Esophagus muscularis mucosa (tissue), 4 donors: Measurements from ENCODE around the gene NR3C2. TPM values are rescaled to one million over a fixed set of nuclear protein-coding genes. Genes with fewer than 3 reads are reported as not detected.

Experiments used
- DNase-seq: peaks from one replicate; pipeline ENCODE4 v3.0.0-alpha.2; 2017; ENCODE audit errors: extremely low spot score
- H3K27ac ChIP-seq, 4 donors: fragments of 200-600 bp; sonication (generic); replicated peaks in 1 of 4; 1 replicate in 3 of 4; 2 replicates in 1 of 4; pipeline ENCODE4 v1.5.1; 2016 to 2019; ENCODE audit warnings: mild to moderate bottlenecking in 1 of 4
- H3K27me3 ChIP-seq, 4 donors: fragments of 200-600 bp; sonication (generic); one replicate each; pipeline versions ENCODE4 v1.5.1 to v1.6.0; 2016 to 2019
- H3K36me3 ChIP-seq, 4 donors: fragments of 200-600 bp; sonication (generic); one replicate each; pipeline ENCODE4 v1.5.1; 2016 to 2019
- H3K4me1 ChIP-seq, 4 donors: fragments of 200-600 bp; sonication (generic); one replicate each; pipeline ENCODE4 v1.5.1; 2016 to 2019
- H3K4me3 ChIP-seq, 4 donors: fragments of 200-600 bp; sonication (generic); 1 replicate in 2 of 4; 2 replicates in 2 of 4; pipeline ENCODE4 v1.5.1; 2016 to 2019; ENCODE audit warnings: mild to moderate bottlenecking in 4 of 4, moderate library complexity in 1 of 4
- H3K9me3 ChIP-seq, 4 donors: fragments of 200-600 bp; sonication (generic); 1 replicate in 3 of 4; 2 replicates in 1 of 4; pipeline ENCODE4 v1.5.1; 2016 to 2019
- EP300 ChIP-seq: sonication (generic); formaldehyde crosslinking; IDR thresholded peaks from one replicate; pipeline ENCODE4 v1.6.1; 2017; ENCODE audit warnings: antibody characterized with exemption
- POLR2A ChIP-seq: fragments of 450-650 bp; IDR thresholded peaks from one replicate; pipeline ENCODE4 v1.6.1; 2017; ENCODE audit warnings: antibody characterized with exemption, moderate library complexity, mild to moderate bottlenecking, low read depth
- POLR2AphosphoS5 ChIP-seq, 2 donors: sonication (generic); formaldehyde crosslinking; IDR thresholded peaks; one replicate each; pipeline ENCODE4 v1.6.1; 2017; ENCODE audit warnings: antibody characterized with exemption in 2 of 2
- WGBS: methylation state at CpG from one replicate; pipeline ENCODE4 v1.1.5; 2018; 5-methylcytosine and 5-hydroxymethylcytosine counted together
- intact Hi-C: fragments of 100-400 bp; cut with DNase I; formaldehyde crosslinking; loops from one replicate; pipeline ENCODE4 v1.15.1; 2023
- total RNA-seq, 4 donors: library from RNA; depleted of rRNA; stranded (reverse); fragments of >200 nt; gene quantifications; one replicate each; pipeline versions ENCODE4 v1.1.0 to v1.2.1, GENCODE V29; 2016
- TF ChIP-seq, protein P1 (sequence below), 3 experiments: fragments of 200-600 bp in 2 of 3; fragments of 450-650 bp in 1 of 3; sonication (generic) in 2 of 3; IDR thresholded peaks; one replicate each; pipeline ENCODE4 v1.5.1; 2017 to 2019; ENCODE audit warnings: antibody characterized with exemption in 3 of 3, mild to moderate bottlenecking in 2 of 3, moderate library complexity in 1 of 3

The NR3C2 gene
- total RNA-seq, 4 donors from 2014 or later = 10.0 to 14.6 (median 12.1) TPM

DNA sequence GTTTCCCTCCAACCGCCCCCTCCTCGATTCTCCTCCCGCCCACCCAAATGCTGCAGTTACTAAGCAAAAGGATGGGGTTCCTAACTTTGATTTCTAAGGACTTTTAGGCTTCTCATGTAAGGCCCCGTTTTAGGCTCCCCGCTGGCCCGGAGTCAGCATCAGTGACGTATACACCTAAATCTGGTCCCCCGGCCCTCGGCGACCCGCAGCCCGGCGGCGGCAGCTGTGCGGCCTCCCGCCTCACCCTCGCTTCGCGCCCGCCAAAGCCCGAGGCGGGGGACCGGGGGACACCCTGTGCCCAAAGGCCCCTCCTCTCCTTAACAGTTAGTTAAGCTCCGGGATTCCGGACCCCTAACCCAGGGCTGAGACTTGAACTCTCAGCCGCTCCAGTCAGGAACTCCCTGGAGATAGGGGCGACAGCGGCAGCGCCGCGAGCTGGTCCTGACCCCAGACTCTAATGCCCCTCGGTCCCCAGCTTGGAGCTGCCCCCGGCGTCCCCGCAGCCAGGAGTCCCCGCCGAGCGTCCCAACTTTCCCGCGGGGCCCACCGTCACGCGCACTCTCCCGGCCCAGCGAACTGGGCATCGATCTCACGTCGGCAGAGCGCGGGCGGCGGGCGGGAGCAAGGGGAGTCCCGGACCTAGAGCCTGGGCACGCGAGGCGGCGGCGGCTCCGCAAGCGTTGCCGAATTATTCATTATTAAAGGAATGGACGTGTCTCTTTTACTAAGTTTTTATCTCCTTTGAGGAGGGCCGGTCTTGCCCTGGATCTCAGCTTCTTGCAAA is 1.5 kb upstream of the NR3C2 start:
- no peak for TF ChIP-seq EP300
- TF ChIP-seq POLR2AphosphoS5 (IDR thresholded peaks at IDR 0.05) = no peak
- no peak for TF ChIP-seq POLR2A
- TF ChIP-seq, protein P1, sequence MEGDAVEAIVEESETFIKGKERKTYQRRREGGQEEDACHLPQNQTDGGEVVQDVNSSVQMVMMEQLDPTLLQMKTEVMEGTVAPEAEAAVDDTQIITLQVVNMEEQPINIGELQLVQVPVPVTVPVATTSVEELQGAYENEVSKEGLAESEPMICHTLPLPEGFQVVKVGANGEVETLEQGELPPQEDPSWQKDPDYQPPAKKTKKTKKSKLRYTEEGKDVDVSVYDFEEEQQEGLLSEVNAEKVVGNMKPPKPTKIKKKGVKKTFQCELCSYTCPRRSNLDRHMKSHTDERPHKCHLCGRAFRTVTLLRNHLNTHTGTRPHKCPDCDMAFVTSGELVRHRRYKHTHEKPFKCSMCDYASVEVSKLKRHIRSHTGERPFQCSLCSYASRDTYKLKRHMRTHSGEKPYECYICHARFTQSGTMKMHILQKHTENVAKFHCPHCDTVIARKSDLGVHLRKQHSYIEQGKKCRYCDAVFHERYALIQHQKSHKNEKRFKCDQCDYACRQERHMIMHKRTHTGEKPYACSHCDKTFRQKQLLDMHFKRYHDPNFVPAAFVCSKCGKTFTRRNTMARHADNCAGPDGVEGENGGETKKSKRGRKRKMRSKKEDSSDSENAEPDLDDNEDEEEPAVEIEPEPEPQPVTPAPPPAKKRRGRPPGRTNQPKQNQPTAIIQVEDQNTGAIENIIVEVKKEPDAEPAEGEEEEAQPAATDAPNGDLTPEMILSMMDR (IDR thresholded peaks at IDR 0.05) = no peak
- Histone ChIP-seq H3K27me3 (no peaks in the 10 kb centered on the region), H3K27ac (peak overlapping the region; percentile 91 to 96 (median 94)), H3K4me1 (peaks cover 18 to 47% (median 40%) of the 10 kb centered on the region in 4 donors), H3K9me3 (no peaks in the 10 kb centered on the region), H3K36me3 (no peaks in the 10 kb centered on the region), H3K4me3 (peak overlapping the region; percentile 74 to 95 (median 88))
- intact Hi-C loops = loop anchor here (10.0 kb wide), 2 partner anchors 159 to 349 kb away; no protein-coding TSS in a partner anchor
- under 1% methylated on average over 28 of the region's 64 CpGs for WGBS
- no peak for DNase-seq

DNA sequence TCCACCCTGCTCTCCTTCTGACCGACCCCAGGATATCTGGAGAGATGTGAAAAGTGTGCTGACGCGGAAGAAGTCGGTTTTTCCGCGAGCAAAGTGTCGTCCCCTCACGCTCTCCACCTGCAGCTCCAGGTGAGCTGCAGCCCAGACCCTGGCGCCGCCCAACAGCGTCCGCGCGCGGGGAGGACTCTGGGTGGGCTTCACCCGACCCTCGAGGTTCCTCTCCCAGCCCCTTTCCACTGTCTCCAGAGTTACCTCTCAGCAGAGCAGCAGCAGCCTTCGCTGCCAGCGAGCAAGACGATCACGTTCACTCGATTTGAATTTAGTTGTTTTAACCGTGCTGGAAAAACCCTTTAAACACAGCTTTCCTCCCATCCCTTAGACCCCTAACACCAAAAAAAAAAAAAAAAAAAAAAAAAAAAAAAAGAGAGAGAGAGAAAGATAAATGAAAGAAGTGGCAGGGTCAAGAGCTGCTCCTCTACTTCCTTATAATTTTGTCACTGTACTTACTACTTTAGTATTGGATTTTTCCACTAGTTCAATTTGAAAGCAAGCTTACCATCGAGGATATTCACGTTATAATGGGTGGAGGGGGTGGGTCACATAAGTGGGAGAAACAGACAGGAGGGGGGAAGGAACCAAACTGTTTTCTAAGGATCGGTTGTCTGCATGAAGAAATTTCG is 758 bp upstream of the NR3C2 start:
- no peaks in the 10 kb centered on the region for H3K36me3 ChIP-seq
- intact Hi-C loops = loop anchor here (10.0 kb wide), 2 partner anchors 158 to 348 kb away; no protein-coding TSS in a partner anchor
- H3K27me3 ChIP-seq = no peaks in the 10 kb centered on the region
- under 1% methylated on average over 18 of the region's 27 CpGs for WGBS
- H3K4me1 ChIP-seq = peaks cover 18 to 44% (median 39%) of the 10 kb centered on the region in 4 donors
- no peak for DNase-seq
- no peaks in the 10 kb centered on the region for H3K9me3 ChIP-seq
- peak overlapping the region; percentile 91 to 96 (median 94) for H3K27ac ChIP-seq
- H3K4me3 ChIP-seq = peak overlapping the region; percentile 74 to 95 (median 88)
- TF ChIP-seq POLR2A (no peak), POLR2AphosphoS5 (IDR thresholded peaks at IDR 0.05) (no peak), EP300 (no peak)
- TF ChIP-seq, protein P1 (IDR thresholded peaks at IDR 0.05) = no peak

DNA sequence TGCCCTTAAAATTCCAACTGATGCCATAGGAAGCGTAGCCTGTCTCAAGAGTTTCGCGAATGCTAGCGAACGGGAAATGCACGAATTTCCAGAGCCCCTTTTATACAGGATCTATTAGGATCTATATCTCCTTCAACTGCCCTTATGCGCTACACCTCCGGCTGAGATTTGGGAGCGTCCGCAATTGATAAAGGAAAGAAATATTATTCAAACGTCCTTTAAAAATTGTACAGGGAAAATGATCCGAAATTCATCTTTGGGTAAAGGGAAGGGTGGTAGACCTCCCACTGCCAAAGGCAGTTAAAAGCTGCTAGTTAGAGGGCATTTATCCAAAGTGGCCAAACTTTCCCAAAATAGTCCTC is 609 bp downstream of the NR3C2 start:
- peak overlapping the region; percentile 91 to 96 (median 94) for H3K27ac ChIP-seq
- peak overlapping the region; percentile 74 to 95 (median 88) for H3K4me3 ChIP-seq
- TF ChIP-seq POLR2A (no peak), POLR2AphosphoS5 (IDR thresholded peaks at IDR 0.05) (no peak), EP300 (no peak)
- TF ChIP-seq, protein P1 (IDR thresholded peaks at IDR 0.05) = no peak
- H3K9me3 ChIP-seq = no peaks in the 10 kb centered on the region
- no peaks in the 10 kb centered on the region for H3K27me3 ChIP-seq
- H3K4me1 ChIP-seq = peaks cover 15 to 34% (median 28%) of the 10 kb centered on the region in 4 donors
- no peak for DNase-seq
- H3K36me3 ChIP-seq = no peaks in the 10 kb centered on the region
- intact Hi-C loops = loop anchor here (10.0 kb wide), 2 partner anchors 157 to 347 kb away; no protein-coding TSS in a partner anchor
- 3% methylated on average over 12 of the region's 12 CpGs for WGBS

DNA sequence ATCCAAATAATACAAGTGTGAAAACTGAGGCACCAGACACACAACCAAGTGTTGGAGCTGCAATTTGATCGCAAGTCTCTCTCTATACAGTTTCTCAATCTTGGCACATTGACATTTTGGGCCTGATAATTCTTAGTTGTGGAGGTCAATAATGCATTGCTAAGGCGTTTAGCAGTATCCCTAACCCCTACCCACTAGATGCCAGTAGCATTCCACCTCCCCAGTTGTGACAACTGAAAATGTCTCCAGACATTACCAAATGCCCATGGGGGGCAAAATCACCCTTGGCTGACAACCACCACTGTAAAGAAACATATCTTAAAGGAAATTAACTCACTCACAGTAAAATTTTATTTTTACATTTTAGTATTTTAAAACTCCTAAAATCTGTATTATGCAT is 4.2 kb downstream of the NR3C2 start:
- intact Hi-C loops = no loop called here
- no peak for TF ChIP-seq POLR2A
- no peak for TF ChIP-seq POLR2AphosphoS5 (IDR thresholded peaks at IDR 0.05)
- no peak for TF ChIP-seq EP300
- TF ChIP-seq, protein P1 (IDR thresholded peaks at IDR 0.05) = no peak
- 92% methylated on average over 2 of the region's 2 CpGs for WGBS
- H3K36me3 ChIP-seq = peaks cover 0 to 12% (median 0%) of the 10 kb centered on the region in 4 donors
- H3K4me3 ChIP-seq = no peak overlapping the region
- H3K27me3 ChIP-seq = no peaks in the 10 kb centered on the region
- no peaks in the 10 kb centered on the region for H3K9me3 ChIP-seq
- peaks cover 33 to 58% (median 41%) of the 10 kb centered on the region in 4 donors for H3K4me1 ChIP-seq
- no peak for DNase-seq
- no peak overlapping the region for H3K27ac ChIP-seq
